B cell (primary cell): Measurements from ENCODE around the gene ABHD16A. TPM values are rescaled to one million over a fixed set of nuclear protein-coding genes. Genes with fewer than 3 reads are reported as not detected.

Experiments used
- ATAC-seq: fragments of 200-7000 bp; cut with Tn5 transposase; one replicate; pipeline ENCODE4 v1.10.0; 2021; ENCODE audit warnings: low read depth, mild to moderate bottlenecking, moderate number of reproducible peaks, moderate library complexity
- CTCF ChIA-PET: fragments of 350-600 bp; sonication (Branson Sonifier 250); formaldehyde crosslinking; loops from one replicate; lab custom pipeline; 2021; ENCODE audit warnings: antibody characterized with exemption, inconsistent platforms; lab: Charles Lee
- POLR2A ChIA-PET: fragments of 350-600 bp; sonication (Branson Sonifier 250); formaldehyde crosslinking; loops from one replicate; lab custom pipeline; 2021; ENCODE audit warnings: antibody characterized with exemption; lab: Charles Lee
- DNase-seq: peaks from one replicate; pipeline ENCODE4 v3.0.0; 2013
- H2AFZ ChIP-seq: 2 replicates; pipeline ENCODE4 v1.6.1; 2012; ENCODE audit warnings: mild to moderate bottlenecking, low read depth, low read length; ENCODE audit not compliant: insufficient read depth, poor library complexity, severe bottlenecking
- H3K27ac ChIP-seq, 2 donors: 1 replicate in 1 of 2; 2 replicates in 1 of 2; pipeline ENCODE4 v1.5.1; 2012 to 2013; ENCODE audit warnings: low read length in 2 of 2, mild to moderate bottlenecking in 2 of 2, moderate library complexity in 1 of 2
- H3K27me3 ChIP-seq, 4 experiments: fragments of 200-600 bp in 1 of 4; sonication (generic) in 1 of 4; replicated peaks in 1 of 4; 1 replicate in 2 of 4; 2 replicates in 2 of 4; pipeline versions ENCODE4 v1.6.1 to v1.7.0; 2013 to 2016; ENCODE audit warnings: low read length in 3 of 4, mild to moderate bottlenecking in 2 of 4, mixed read lengths in 1 of 4, moderate library complexity in 1 of 4; ENCODE audit not compliant: insufficient read depth in 4 of 4, control insufficient read depth in 3 of 4; ENCODE audit errors: control extremely low read depth in 1 of 4
- H3K36me3 ChIP-seq, 2 experiments: replicated peaks in 1 of 2; 1 replicate in 1 of 2; 2 replicates in 1 of 2; pipeline versions ENCODE4 v1.6.1 to v1.7.1; 2013; ENCODE audit warnings: low read length in 1 of 2; ENCODE audit not compliant: insufficient read depth in 2 of 2, control insufficient read depth in 1 of 2; ENCODE audit errors: control extremely low read depth in 1 of 2, extremely low read depth in 1 of 2
- H3K4me1 ChIP-seq, 2 donors: fragments of 200-600 bp in 1 of 2; sonication (generic) in 1 of 2; 1 replicate in 1 of 2; 2 replicates in 1 of 2; pipeline versions ENCODE4 v1.5.1 to v1.6.1; 2013 to 2017; ENCODE audit warnings: low read length in 2 of 2; ENCODE audit not compliant: control insufficient read depth in 2 of 2, insufficient read depth in 2 of 2
- H3K4me2 ChIP-seq: replicated peaks from 2 replicates; pipeline ENCODE3; 2012; ENCODE audit warnings: mild to moderate bottlenecking, low read depth, low read length; ENCODE audit not compliant: poor library complexity, severe bottlenecking
- H3K4me3 ChIP-seq, 5 experiments: fragments of 200-600 bp in 1 of 5; sonication (generic) in 1 of 5; 1 replicate in 3 of 5; 2 replicates in 2 of 5; pipeline versions ENCODE4 v1.5.1 to v1.7.0; 2011 to 2016; ENCODE audit warnings: low read length in 4 of 5, mild to moderate bottlenecking in 4 of 5, low read depth in 2 of 5, control low read depth in 1 of 5, moderate library complexity in 1 of 5; ENCODE audit not compliant: insufficient read depth in 1 of 5; ENCODE audit errors: control extremely low read depth in 1 of 5, extremely low read depth in 1 of 5
- H3K79me2 ChIP-seq: fragments of 200-600 bp; sonication (generic); one replicate; pipeline ENCODE4 v1.6.0; 2016; ENCODE audit warnings: low read length; ENCODE audit not compliant: control insufficient read depth, insufficient read depth
- H3K9ac ChIP-seq: fragments of 200-600 bp; sonication (generic); 2 replicates; pipeline ENCODE4 v1.6.1; 2017; ENCODE audit warnings: mild to moderate bottlenecking, low read length, moderate library complexity
- H3K9me3 ChIP-seq, 3 donors: one replicate each; pipeline versions ENCODE4 v1.6.1 to v1.7.1; 2013; ENCODE audit warnings: low read length in 2 of 3; ENCODE audit not compliant: control insufficient read depth in 2 of 3, insufficient read depth in 1 of 3; ENCODE audit errors: control extremely low read depth in 1 of 3
- H4K20me1 ChIP-seq: 2 replicates; pipeline ENCODE4 v1.6.0; 2012; ENCODE audit warnings: mild to moderate bottlenecking, low read length; ENCODE audit not compliant: insufficient read depth, control insufficient read depth, poor library complexity, severe bottlenecking
- H3K27ac Mint-ChIP-seq: one replicate; pipeline ENCODE4 v1.8.0; 2021; ENCODE audit warnings: mixed read lengths
- H3K27me3 Mint-ChIP-seq: one replicate; pipeline ENCODE4 v1.8.0; 2021; ENCODE audit warnings: mixed read lengths
- H3K4me1 Mint-ChIP-seq: one replicate; pipeline ENCODE4 v1.8.0; 2021; ENCODE audit warnings: mixed read lengths
- H3K4me3 Mint-ChIP-seq: one replicate; pipeline ENCODE4 v1.8.0; 2021; ENCODE audit warnings: mixed read lengths
- H3K9me3 Mint-ChIP-seq: one replicate; pipeline ENCODE4 v1.8.0; 2022; ENCODE audit warnings: mixed read lengths; ENCODE audit not compliant: insufficient read depth
- CTCF ChIP-seq: fragments of 200-600 bp; IDR thresholded peaks from one replicate; pipeline ENCODE4 v1.8.0; 2022; ENCODE audit warnings: antibody characterized with exemption, mild to moderate bottlenecking
- EZH2 ChIP-seq: IDR thresholded peaks from 2 replicates; pipeline ENCODE4 v1.6.1; 2012; ENCODE audit warnings: borderline replicate concordance, low read depth, mild to moderate bottlenecking, moderate library complexity, low read length; ENCODE audit not compliant: insufficient read depth, poor library complexity, severe bottlenecking
- WGBS: methylation state at CpG from one replicate; pipeline ENCODE4 v1.1.5; 2013; ENCODE audit warnings: missing lambda C conversion rate; ENCODE audit not compliant: insufficient coverage; 5-methylcytosine and 5-hydroxymethylcytosine counted together
- intact Hi-C: fragments of 100-400 bp; cut with micrococcal nuclease; formaldehyde crosslinking; loops from one replicate; pipeline ENCODE4 v1.10.0; 2022
- polyA plus RNA-seq: library from polyadenylated mRNA; depleted of rRNA; stranded (reverse); fragments of >200 nt; gene quantifications from 2 replicates; pipeline ENCODE4 v1.2.3, GENCODE V29; 2012
- total RNA-seq, 2 donors: library from RNA; stranded (reverse); fragments of 120-200 nt in 1 of 2; gene quantifications; 1 replicate in 1 of 2; 2 replicates in 1 of 2; pipeline versions ENCODE4 v1.2.3 to v1.2.4, GENCODE V29; 2013 to 2022

Gene ABHD16A
- total and polyA plus RNA-seq, 2 donors (not counting 1 experiment from before 2014, with no cell fraction given): 78.3 to 97.5 TPM

GRCh38 chr6:31659649-31660380 lies 43.3 kb downstream of the ABHD16A start:
- Mint-ChIP-seq H3K4me3 (peak overlapping the region; percentile 94), H3K27me3 (no peaks in the 10 kb centered on the region), H3K27ac (peak overlapping the region; percentile 89), H3K4me1 (peaks cover 69% of the 10 kb centered on the region), H3K9me3 (no peaks in the 10 kb centered on the region)
- peaks cover 0 to 45% of the 10 kb centered on the region in 2 experiments for H3K36me3 ChIP-seq
- CTCF ChIA-PET: interaction anchor here (1.0 to 2.4 kb wide), 4 partner anchors 8 to 113 kb away, joined by 3 to 10 read pairs (median 6); partner anchors contain the start of gene NFKBIL1
- intact Hi-C loops: loop anchor here (1.0 to 10.0 kb wide), 3 partner anchors 8 to 1445 kb away; partner anchors contain the start of genes BAG6 and TRIM26
- H3K9me3 ChIP-seq: no peaks in the 10 kb centered on the region
- peak; percentile 69 for DNase-seq
- H3K9ac ChIP-seq: peak overlapping the region; percentile 87
- peak overlapping the region; percentile 63 to 98 (median 86) for H3K4me3 ChIP-seq
- peaks cover 43 to 62% of the 10 kb centered on the region in 2 donors for H3K4me1 ChIP-seq
- peak overlapping the region; percentile 50 to 77 for H3K27ac ChIP-seq
- 41% methylated on average over 12 of the region's 13 CpGs for WGBS
- peak overlapping the region; percentile 88 for H3K4me2 ChIP-seq
- peak; percentile 37 for ATAC-seq
- TF ChIP-seq EZH2 (no peak), CTCF (no peak)
- H3K27me3 ChIP-seq: no peaks in the 10 kb centered on the region
- H2AFZ ChIP-seq: peak overlapping the region; percentile 69
- H3K79me2 ChIP-seq: peaks cover 96% of the 10 kb centered on the region
- peaks cover 24% of the 10 kb centered on the region for H4K20me1 ChIP-seq
- POLR2A ChIA-PET: interaction anchor here (0.6 to 5.9 kb wide), 6 partner anchors 7 to 1045 kb away, joined by 3 to 57 read pairs (median 4); partner anchors contain the start of genes BAG6, EHMT2 and PRRC2A
